CD8-positive, alpha-beta memory T cell (primary cell): Measurements from ENCODE around the gene ZNF177. TPM values are rescaled to one million over a fixed set of nuclear protein-coding genes. Genes with fewer than 3 reads are reported as not detected.
A peak's percentile ranks its signal among the peaks of the same experiment; 100 is the strongest.

Experiments used
- CTCF ChIA-PET: fragments of 350-600 bp; sonication (Branson Sonifier 250); formaldehyde crosslinking; loops from one replicate; lab custom pipeline; 2021; ENCODE audit warnings: antibody characterized with exemption; lab: Charles Lee
- POLR2A ChIA-PET: fragments of 350-600 bp; sonication (Branson Sonifier 250); formaldehyde crosslinking; loops from one replicate; lab custom pipeline; 2021; ENCODE audit warnings: antibody characterized with exemption; lab: Charles Lee
- DNase-seq, 5 donors: peaks; one replicate each; pipeline versions ENCODE4 v3.0.0 to v3.0.0-alpha.2; 2020 to 2022; ENCODE audit warnings: mixed read lengths in 1 of 5
- H3K27ac ChIP-seq: one replicate; pipeline ENCODE4 v1.7.0; 2013; ENCODE audit warnings: low read depth, mild to moderate bottlenecking, low read length, moderate library complexity
- H3K27me3 ChIP-seq: 2 replicates; pipeline ENCODE4 v1.7.0; 2013; ENCODE audit warnings: low read length, mild to moderate bottlenecking; ENCODE audit not compliant: insufficient read depth, poor library complexity, severe bottlenecking
- H3K36me3 ChIP-seq: 2 replicates; pipeline ENCODE4 v1.7.0; 2013; ENCODE audit warnings: mild to moderate bottlenecking, low read length, moderate library complexity; ENCODE audit not compliant: insufficient read depth
- H3K4me1 ChIP-seq: 2 replicates; pipeline ENCODE4 v1.7.0; 2013; ENCODE audit warnings: mild to moderate bottlenecking, low read length, moderate library complexity; ENCODE audit not compliant: insufficient read depth
- H3K4me3 ChIP-seq: 2 replicates; pipeline ENCODE4 v1.7.0; 2013; ENCODE audit warnings: mild to moderate bottlenecking, low read length
- H3K9me3 ChIP-seq: 2 replicates; pipeline ENCODE4 v1.7.0; 2013; ENCODE audit warnings: mild to moderate bottlenecking, low read length
- H3K27ac Mint-ChIP-seq, 8 donors: one replicate each; pipeline ENCODE4 v1.8.0; 2020 to 2021; ENCODE audit warnings: mixed read lengths in 8 of 8, mild to moderate bottlenecking in 6 of 8, inconsistent platforms in 3 of 8, moderate library complexity in 3 of 8
- H3K27me3 Mint-ChIP-seq, 2 donors: one replicate each; pipeline ENCODE4 v1.8.0; 2020 to 2021; ENCODE audit warnings: mixed read lengths in 2 of 2, mild to moderate bottlenecking in 1 of 2, moderate library complexity in 1 of 2
- H3K36me3 Mint-ChIP-seq, 3 donors: one replicate each; pipeline ENCODE4 v1.8.0; 2020 to 2021; ENCODE audit warnings: mixed read lengths in 3 of 3, inconsistent platforms in 1 of 3, mild to moderate bottlenecking in 1 of 3
- H3K4me1 Mint-ChIP-seq, 3 donors: one replicate each; pipeline ENCODE4 v1.8.0; 2020 to 2021; ENCODE audit warnings: mixed read lengths in 3 of 3, inconsistent platforms in 1 of 3, mild to moderate bottlenecking in 1 of 3
- H3K4me3 Mint-ChIP-seq, 7 donors: one replicate each; pipeline ENCODE4 v1.8.0; 2020 to 2021; ENCODE audit warnings: mixed read lengths in 7 of 7, mild to moderate bottlenecking in 6 of 7, moderate library complexity in 4 of 7, inconsistent platforms in 2 of 7
- H3K9me3 Mint-ChIP-seq, 5 donors: one replicate each; pipeline ENCODE4 v1.8.0; 2020 to 2022; ENCODE audit warnings: mixed read lengths in 5 of 5, mild to moderate bottlenecking in 3 of 5, moderate library complexity in 2 of 5, inconsistent platforms in 1 of 5
- polyA plus RNA-seq: library from polyadenylated mRNA; unstranded; fragments of 300-500 nt; fragmentation: Illumina TruSeq; gene quantifications from one replicate; pipeline ENCODE4 v1.2.3, GENCODE V29; 2021
- total RNA-seq, 2 experiments: library from RNA; stranded (reverse); gene quantifications; one replicate each; pipeline ENCODE4 v1.2.3, GENCODE V29; 2021

The ZNF177 gene
- total and polyA plus RNA-seq, 3 experiments from 2014 or later, result 0.13 to 0.72 (median 0.63) TPM

DNA sequence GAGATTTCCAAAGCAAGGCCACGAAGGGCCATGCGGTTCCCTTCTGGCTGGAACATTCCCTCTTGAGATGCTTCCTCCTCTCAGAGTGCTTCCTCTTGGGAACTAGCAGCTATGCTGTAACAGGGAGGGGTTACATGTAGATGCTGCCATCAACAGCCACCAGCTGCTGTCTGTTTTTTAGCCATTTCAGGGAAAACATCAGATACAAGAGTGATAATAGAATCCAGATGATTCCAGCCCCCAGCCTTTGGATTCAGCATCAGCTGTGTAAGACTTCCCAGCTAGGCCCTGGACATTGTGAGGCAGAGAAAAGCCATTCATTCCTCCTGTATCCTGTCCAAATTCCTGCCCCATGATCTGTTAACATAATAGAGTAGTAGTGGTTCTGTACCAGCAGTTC is 8.2 kb upstream of the ZNF177 start:
- Mint-ChIP-seq H3K27me3 (no peaks in the 10 kb centered on the region), H3K27ac (no peak overlapping the region), H3K4me1 (no peaks in the 10 kb centered on the region), H3K4me3 (no peak overlapping the region), H3K9me3 (peaks cover 23 to 85% (median 74%) of the 10 kb centered on the region in 5 donors), H3K36me3 (peaks cover 5 to 65% (median 48%) of the 10 kb centered on the region in 3 donors)
- Histone ChIP-seq H3K4me3 (peak overlapping the region; percentile 22), H3K4me1 (no peaks in the 10 kb centered on the region), H3K27ac (no peak overlapping the region), H3K36me3 (no peaks in the 10 kb centered on the region), H3K27me3 (no peaks in the 10 kb centered on the region), H3K9me3 (peaks cover 31% of the 10 kb centered on the region)
- POLR2A ChIA-PET, result no interaction called here
- no peak for DNase-seq
- CTCF ChIA-PET, result no interaction called here

DNA sequence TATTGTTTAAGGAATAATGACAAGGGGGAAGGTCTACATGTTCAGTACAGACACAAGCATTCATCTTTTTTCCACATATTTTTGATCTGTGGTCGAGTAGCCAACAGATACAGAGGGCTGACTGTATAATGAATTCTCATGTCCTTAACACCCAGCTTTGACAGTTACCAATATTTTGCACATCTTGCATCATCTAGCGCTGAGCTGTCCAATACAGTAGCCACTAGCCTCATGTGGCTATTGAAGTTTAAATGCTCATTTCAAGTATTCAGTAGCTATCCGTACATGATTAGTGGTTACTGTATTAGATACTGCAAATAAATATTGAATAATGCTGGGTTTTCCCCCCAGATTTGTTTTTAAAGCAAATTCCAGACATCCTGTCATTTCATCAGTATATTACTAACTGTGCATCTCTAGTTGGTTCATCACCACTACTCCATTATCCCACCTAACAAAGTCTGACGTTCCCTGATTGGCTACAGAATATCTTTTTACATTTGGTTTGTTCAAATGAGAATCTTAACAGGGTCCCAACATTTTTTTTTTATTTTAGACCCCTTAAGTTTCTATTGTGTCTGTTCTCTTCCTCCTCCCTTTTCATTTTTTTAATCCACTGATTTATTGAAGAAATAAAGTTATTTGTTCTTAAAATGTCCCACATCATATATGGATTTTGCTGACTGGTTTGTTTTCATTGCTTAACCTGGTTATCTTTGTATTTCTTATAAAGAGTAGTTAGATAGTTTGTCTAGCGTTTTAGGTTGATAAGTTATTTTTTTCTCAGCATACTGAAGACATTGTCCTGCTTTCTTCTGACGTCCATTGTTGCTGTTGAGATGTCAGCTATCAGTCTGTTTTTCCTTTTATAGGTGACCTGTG is 8.2 kb downstream of the ZNF177 start:
- Mint-ChIP-seq H3K4me1 (no peaks in the 10 kb centered on the region), H3K27ac (no peak overlapping the region), H3K36me3 (peaks cover 12 to 74% (median 47%) of the 10 kb centered on the region in 3 donors), H3K27me3 (peaks cover 0 to 2% of the 10 kb centered on the region in 2 donors), H3K4me3 (no peak overlapping the region), H3K9me3 (peaks cover 60 to 84% (median 80%) of the 10 kb centered on the region in 5 donors)
- DNase-seq, result no peak
- CTCF ChIA-PET, result no interaction called here
- Histone ChIP-seq H3K27ac (no peak overlapping the region), H3K4me3 (no peak overlapping the region), H3K9me3 (peaks cover 16% of the 10 kb centered on the region), H3K36me3 (no peaks in the 10 kb centered on the region), H3K4me1 (no peaks in the 10 kb centered on the region), H3K27me3 (no peaks in the 10 kb centered on the region)
- POLR2A ChIA-PET, result no interaction called here

DNA sequence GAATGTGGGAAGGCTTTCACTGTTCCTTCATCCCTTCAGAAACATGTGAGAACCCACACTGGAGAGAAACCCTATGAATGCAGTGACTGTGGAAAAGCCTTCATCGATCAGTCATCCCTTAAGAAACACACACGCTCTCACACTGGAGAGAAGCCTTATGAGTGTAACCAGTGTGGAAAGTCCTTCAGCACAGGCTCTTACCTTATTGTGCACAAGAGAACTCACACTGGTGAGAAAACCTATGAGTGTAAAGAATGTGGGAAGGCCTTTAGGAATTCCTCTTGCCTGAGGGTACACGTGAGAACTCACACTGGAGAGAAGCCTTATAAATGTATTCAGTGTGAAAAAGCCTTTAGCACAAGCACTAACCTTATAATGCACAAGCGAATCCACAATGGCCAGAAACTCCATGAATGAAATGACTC is 18.6 kb downstream of the ZNF177 start:
- no peak for DNase-seq
- H3K9me3 ChIP-seq, result peaks cover 66% of the 10 kb centered on the region
- H3K4me1 Mint-ChIP-seq, result no peaks in the 10 kb centered on the region
- H3K36me3 ChIP-seq, result no peaks in the 10 kb centered on the region
- H3K27ac Mint-ChIP-seq, result no peak overlapping the region
- peaks cover 34 to 86% (median 83%) of the 10 kb centered on the region in 3 donors for H3K36me3 Mint-ChIP-seq
- H3K9me3 Mint-ChIP-seq, result peaks cover 53 to 94% (median 90%) of the 10 kb centered on the region in 5 donors
- ChIA-PET CTCF (no interaction called here), POLR2A (no interaction called here)
- no peak overlapping the region for H3K4me3 ChIP-seq
- no peaks in the 10 kb centered on the region for H3K27me3 Mint-ChIP-seq
- no peaks in the 10 kb centered on the region for H3K4me1 ChIP-seq
- no peak overlapping the region for H3K27ac ChIP-seq
- H3K4me3 Mint-ChIP-seq, result no peak overlapping the region
- H3K27me3 ChIP-seq, result no peaks in the 10 kb centered on the region

DNA sequence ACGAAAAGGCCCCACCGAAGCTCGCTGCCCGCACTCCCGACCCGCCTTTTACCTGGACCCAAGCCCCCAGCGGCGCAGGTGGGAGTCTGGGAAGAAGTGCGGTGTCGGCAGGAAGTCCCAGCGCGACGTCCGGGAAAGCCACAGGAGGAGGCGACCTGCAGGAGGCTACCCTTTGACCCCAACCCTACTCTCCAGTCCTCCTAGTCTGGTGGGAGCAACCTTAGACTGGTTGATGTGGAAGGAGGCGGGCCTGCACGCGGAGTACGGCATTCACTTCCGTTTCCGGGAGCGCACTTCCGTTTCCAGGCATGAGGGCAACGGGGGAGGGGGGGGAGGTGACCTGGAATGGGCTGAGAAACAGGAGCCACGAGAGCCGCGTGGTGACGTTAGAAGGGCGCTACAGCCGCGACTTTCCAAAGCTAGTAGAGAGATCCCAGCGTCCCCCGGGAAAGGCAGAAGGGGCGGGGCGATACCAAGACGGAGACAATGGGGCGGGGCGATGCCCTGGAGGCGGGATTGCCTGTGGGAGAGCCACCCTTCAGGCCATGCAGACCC is 44.1 kb downstream of the ZNF177 start:
- H3K27ac Mint-ChIP-seq, result peak overlapping the region in 1 of 8 donors; percentile 36
- H3K27me3 ChIP-seq, result no peaks in the 10 kb centered on the region
- no peak overlapping the region for H3K27ac ChIP-seq
- peaks cover 2% of the 10 kb centered on the region for H3K36me3 ChIP-seq
- peaks cover 52 to 90% (median 86%) of the 10 kb centered on the region in 5 donors for H3K9me3 Mint-ChIP-seq
- H3K4me3 Mint-ChIP-seq, result peak overlapping the region in 6 of 7 donors; percentile 69 to 79 (median 73)
- peak in 4 of 5 donors; percentile 4 to 50 (median 27) for DNase-seq
- H3K27me3 Mint-ChIP-seq, result peaks cover 0 to 9% of the 10 kb centered on the region in 2 donors
- peaks cover 17 to 20% (median 19%) of the 10 kb centered on the region in 3 donors for H3K4me1 Mint-ChIP-seq
- peak overlapping the region; percentile 55 for H3K4me3 ChIP-seq
- ChIA-PET CTCF (no interaction called here), POLR2A (no interaction called here)
- no peaks in the 10 kb centered on the region for H3K4me1 ChIP-seq
- peaks cover 43% of the 10 kb centered on the region for H3K9me3 ChIP-seq
- peaks cover 8 to 42% (median 42%) of the 10 kb centered on the region in 3 donors for H3K36me3 Mint-ChIP-seq

DNA sequence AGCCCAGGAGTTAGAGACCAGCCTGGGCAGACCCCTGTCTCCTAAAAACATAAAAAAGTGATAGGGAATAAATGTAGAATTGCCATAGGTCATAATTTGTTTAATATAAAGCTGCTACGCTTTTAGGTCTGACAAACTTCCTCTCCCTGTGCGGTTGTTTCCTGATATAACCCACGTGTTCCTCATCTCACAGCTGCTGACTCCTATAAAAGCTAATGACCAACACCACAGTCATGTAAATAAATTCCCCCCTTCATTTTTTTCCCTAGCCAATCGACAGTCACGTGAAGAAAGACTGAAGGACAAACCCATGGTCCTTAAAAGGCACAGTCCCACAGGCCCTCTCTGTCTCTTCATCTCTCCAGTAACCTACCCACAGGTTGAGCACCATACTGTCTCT is 45.0 kb downstream of the ZNF177 start:
- Histone ChIP-seq H3K36me3 (peaks cover 9% of the 10 kb centered on the region), H3K27ac (no peak overlapping the region), H3K27me3 (no peaks in the 10 kb centered on the region), H3K4me3 (peak overlapping the region; percentile 55), H3K4me1 (no peaks in the 10 kb centered on the region), H3K9me3 (peaks cover 53% of the 10 kb centered on the region)
- peaks cover 0 to 9% of the 10 kb centered on the region in 2 donors for H3K27me3 Mint-ChIP-seq
- H3K9me3 Mint-ChIP-seq, result peaks cover 52 to 97% (median 91%) of the 10 kb centered on the region in 5 donors
- CTCF ChIA-PET, result no interaction called here
- peak overlapping the region in 6 of 7 donors; percentile 6 to 70 (median 50) for H3K4me3 Mint-ChIP-seq
- peaks cover 17 to 20% (median 19%) of the 10 kb centered on the region in 3 donors for H3K4me1 Mint-ChIP-seq
- peaks cover 8 to 49% (median 49%) of the 10 kb centered on the region in 3 donors for H3K36me3 Mint-ChIP-seq
- POLR2A ChIA-PET, result no interaction called here
- DNase-seq, result no peak
- H3K27ac Mint-ChIP-seq, result no peak overlapping the region

DNA sequence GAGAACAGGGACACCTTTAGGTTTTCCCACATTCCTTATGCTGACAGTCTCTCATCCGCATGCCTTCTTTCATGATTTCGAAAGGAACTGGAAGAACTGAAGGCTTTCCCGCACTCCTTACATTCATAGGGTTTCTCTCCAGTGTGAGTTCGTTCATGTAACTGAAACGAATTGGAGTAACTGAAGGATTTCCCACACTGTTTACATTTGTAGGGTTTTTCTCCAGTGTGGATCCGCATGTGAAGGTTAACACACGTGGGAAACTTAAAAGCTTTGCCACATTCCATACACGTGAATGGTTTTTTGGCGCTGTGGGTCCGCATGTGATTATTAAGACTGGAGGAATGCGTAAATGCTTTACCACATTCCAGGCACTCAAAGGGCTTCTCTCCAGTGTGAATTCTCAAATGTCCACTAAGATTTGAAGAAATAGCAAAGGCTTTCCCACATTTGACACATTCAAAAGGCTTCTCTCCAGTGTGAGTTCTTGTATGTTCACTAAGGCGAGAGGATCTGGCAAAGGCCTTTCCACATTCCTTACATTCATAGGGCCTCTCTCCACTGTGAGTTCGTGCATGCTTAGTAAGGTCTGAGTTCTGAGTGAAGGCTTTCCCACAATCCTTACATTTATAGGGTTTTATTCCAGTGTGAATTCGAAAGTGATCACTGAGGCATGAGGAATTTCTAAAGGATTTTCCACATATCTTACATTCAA is 50.6 kb downstream of the ZNF177 start:
- Histone ChIP-seq H3K27ac (no peak overlapping the region), H3K36me3 (peaks cover 60% of the 10 kb centered on the region), H3K4me1 (no peaks in the 10 kb centered on the region), H3K9me3 (peaks cover 67% of the 10 kb centered on the region), H3K27me3 (no peaks in the 10 kb centered on the region), H3K4me3 (peak overlapping the region; percentile 3)
- peaks cover 31 to 75% (median 73%) of the 10 kb centered on the region in 3 donors for H3K36me3 Mint-ChIP-seq
- ChIA-PET CTCF (no interaction called here), POLR2A (no interaction called here)
- no peaks in the 10 kb centered on the region for H3K27me3 Mint-ChIP-seq
- H3K27ac Mint-ChIP-seq, result no peak overlapping the region
- no peaks in the 10 kb centered on the region for H3K4me1 Mint-ChIP-seq
- no peak for DNase-seq
- H3K9me3 Mint-ChIP-seq, result peaks cover 38 to 98% (median 92%) of the 10 kb centered on the region in 5 donors
- no peak overlapping the region for H3K4me3 Mint-ChIP-seq

DNA sequence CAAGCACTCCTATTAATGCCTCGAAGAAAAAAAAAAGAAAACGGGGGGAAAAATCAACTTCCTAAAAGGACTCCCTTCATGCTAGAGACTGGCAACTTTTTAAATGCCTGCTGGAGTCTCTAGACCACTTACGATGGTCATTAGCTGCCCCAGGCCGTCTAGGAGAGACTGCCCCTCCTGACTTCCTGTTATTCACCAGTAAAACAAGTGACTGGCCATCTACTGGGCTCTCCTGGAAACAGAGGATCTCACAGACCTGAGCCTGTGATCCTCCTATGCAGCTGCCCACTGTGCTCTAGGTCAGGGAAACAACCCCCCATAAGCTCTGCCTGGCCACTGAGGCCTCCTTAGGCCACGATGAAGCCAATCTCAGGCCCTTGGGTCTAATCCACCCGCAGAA is 65.1 kb downstream of the ZNF177 start:
- CTCF ChIA-PET, result no interaction called here
- H3K36me3 ChIP-seq, result peaks cover 54% of the 10 kb centered on the region
- peaks cover 35 to 41% (median 40%) of the 10 kb centered on the region in 3 donors for H3K4me1 Mint-ChIP-seq

More for the DNA sequence above, 65.1 kb downstream of the ZNF177 start:
- no peaks in the 10 kb centered on the region for H3K27me3 ChIP-seq
- no peak overlapping the region for H3K4me3 ChIP-seq
- Mint-ChIP-seq H3K4me3 (no peak overlapping the region), H3K36me3 (peaks cover 50 to 97% (median 71%) of the 10 kb centered on the region in 3 donors), H3K27me3 (no peaks in the 10 kb centered on the region), H3K27ac (no peak overlapping the region), H3K9me3 (peaks cover 8 to 18% (median 14%) of the 10 kb centered on the region in 5 donors)
- no peak overlapping the region for H3K27ac ChIP-seq
- no peak for DNase-seq
- no peaks in the 10 kb centered on the region for H3K9me3 ChIP-seq
- H3K4me1 ChIP-seq, result peaks cover 4% of the 10 kb centered on the region
- POLR2A ChIA-PET, result interaction anchor here (0.7 kb wide), 1 partner anchor 144 kb away, joined by 8 read pairs; no protein-coding TSS in a partner anchor
